Gastroesophageal sphincter (tissue), 3 donors: ENCODE results near the gene MYD88.

ENCODE experiments used
- POLR2AphosphoS5 ChIP-seq: sonication (generic); formaldehyde crosslinking; IDR thresholded peaks from one replicate; pipeline ENCODE4 v1.6.1; 2017; ENCODE audit warnings: antibody characterized with exemption
- TF ChIP-seq, protein P1 (sequence below), 4 experiments: fragments of 200-600 bp in 2 of 4; fragments of 450-650 bp in 2 of 4; sonication (generic) in 1 of 4; IDR thresholded peaks; one replicate each; pipeline ENCODE4 v1.5.1; 2017 to 2019; ENCODE audit warnings: antibody characterized with exemption in 4 of 4, mild to moderate bottlenecking in 2 of 4, moderate library complexity in 2 of 4

DNA sequence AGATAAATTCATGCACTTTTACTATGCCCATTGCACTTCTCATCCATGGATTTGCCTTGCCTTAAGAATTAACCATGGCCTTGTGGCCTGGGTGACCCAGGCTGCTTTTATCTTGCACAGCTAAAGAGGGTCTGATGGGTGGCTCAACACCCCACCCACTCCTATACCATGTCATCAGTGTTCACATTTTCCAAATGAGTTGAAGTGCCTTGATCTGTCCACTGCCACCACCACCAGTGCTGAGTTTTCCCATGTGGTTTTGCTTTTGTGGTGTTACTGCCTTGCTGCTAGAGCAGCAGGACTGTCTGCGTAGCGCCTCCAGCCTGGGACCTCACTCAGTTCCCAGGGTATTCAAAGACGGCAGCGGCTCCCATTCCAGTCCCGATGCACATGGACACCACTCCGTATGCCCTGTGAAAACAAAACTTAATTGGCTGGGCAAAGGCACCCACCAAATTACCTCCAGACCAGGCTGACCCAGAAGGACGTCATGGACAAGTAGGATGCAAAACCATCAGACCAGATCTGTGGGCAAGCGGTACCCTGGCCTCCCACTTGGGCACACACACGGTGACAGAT lies 15.7 kb upstream of the MYD88 start:
- no peak for TF ChIP-seq POLR2AphosphoS5
- TF ChIP-seq, protein P1, sequence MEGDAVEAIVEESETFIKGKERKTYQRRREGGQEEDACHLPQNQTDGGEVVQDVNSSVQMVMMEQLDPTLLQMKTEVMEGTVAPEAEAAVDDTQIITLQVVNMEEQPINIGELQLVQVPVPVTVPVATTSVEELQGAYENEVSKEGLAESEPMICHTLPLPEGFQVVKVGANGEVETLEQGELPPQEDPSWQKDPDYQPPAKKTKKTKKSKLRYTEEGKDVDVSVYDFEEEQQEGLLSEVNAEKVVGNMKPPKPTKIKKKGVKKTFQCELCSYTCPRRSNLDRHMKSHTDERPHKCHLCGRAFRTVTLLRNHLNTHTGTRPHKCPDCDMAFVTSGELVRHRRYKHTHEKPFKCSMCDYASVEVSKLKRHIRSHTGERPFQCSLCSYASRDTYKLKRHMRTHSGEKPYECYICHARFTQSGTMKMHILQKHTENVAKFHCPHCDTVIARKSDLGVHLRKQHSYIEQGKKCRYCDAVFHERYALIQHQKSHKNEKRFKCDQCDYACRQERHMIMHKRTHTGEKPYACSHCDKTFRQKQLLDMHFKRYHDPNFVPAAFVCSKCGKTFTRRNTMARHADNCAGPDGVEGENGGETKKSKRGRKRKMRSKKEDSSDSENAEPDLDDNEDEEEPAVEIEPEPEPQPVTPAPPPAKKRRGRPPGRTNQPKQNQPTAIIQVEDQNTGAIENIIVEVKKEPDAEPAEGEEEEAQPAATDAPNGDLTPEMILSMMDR (IDR thresholded peaks at IDR 0.05): no peak
